Medulla oblongata (tissue), 1 donor: ENCODE results near the gene TFB1M.

Experiments
- DNase-seq: peaks from one replicate; pipeline ENCODE4 v3.0.0-alpha.2; 2015; ENCODE audit errors: extremely low spot score

Gene TFB1M

GRCh38 chr6:155207223-155207622, 107.1 kb downstream of the TFB1M start:
- no peak for DNase-seq
